AG20443 (cell line): Measurements from ENCODE around the gene PTPRN2.

Experiments used
- DNase-seq: peaks from one replicate; pipeline ENCODE4 v3.0.0; 2012; ENCODE audit warnings: low spot score, mixed read lengths

PTPRN2 gene

GRCh38 chr7:157660971-157661610, 926.5 kb downstream of the PTPRN2 start:
- no peak for DNase-seq

- DNase-seq: no peak
Measured at GRCh38 chr7:157658851-157659412, 928.7 kb downstream of the PTPRN2 start.

GRCh38 chr7:157657741-157658740, 929.6 kb downstream of the PTPRN2 start:
- DNase-seq: no peak

- no peak for DNase-seq
Measured at GRCh38 chr7:157656195-157656769, 931.3 kb downstream of the PTPRN2 start.

GRCh38 chr7:157654350-157654749, 933.3 kb downstream of the PTPRN2 start:
- DNase-seq: no peak

- DNase-seq: no peak
Measured at GRCh38 chr7:157653827-157654207, 933.8 kb downstream of the PTPRN2 start.

- no peak for DNase-seq
Measured at GRCh38 chr7:157652954-157653826, 934.4 kb downstream of the PTPRN2 start.

GRCh38 chr7:157652161-157652953, 935.3 kb downstream of the PTPRN2 start:
- no peak for DNase-seq

GRCh38 chr7:157651366-157652160, 936.1 kb downstream of the PTPRN2 start:
- DNase-seq: no peak

- DNase-seq: no peak
Measured at GRCh38 chr7:157650801-157651200, 936.8 kb downstream of the PTPRN2 start.

- no peak for DNase-seq
Measured at GRCh38 chr7:157650131-157650631, 937.4 kb downstream of the PTPRN2 start.

- DNase-seq: no peak
Measured at GRCh38 chr7:157646551-157646950, 941.1 kb downstream of the PTPRN2 start.

- no peak for DNase-seq
Measured at GRCh38 chr7:157645539-157645938, 942.1 kb downstream of the PTPRN2 start.

- no peak for DNase-seq
Measured at GRCh38 chr7:157644946-157645345, 942.7 kb downstream of the PTPRN2 start.

- no peak for DNase-seq
Measured at GRCh38 chr7:157643525-157643970, 944.1 kb downstream of the PTPRN2 start.

- no peak for DNase-seq
Measured at GRCh38 chr7:157641866-157642265, 945.8 kb downstream of the PTPRN2 start.

GRCh38 chr7:157640144-157640543, 947.5 kb downstream of the PTPRN2 start:
- DNase-seq: no peak

- DNase-seq: no peak
Measured at GRCh38 chr7:157638563-157638962, 949.1 kb downstream of the PTPRN2 start.

GRCh38 chr7:157637216-157637949, 950.2 kb downstream of the PTPRN2 start:
- DNase-seq: no peak
